ENCODE measurements around the gene CFHR3.
"Not testable (repeated sequence)": the region's sequence is repeated elsewhere in the genome, so short reads cannot be mapped to it uniquely, and the experiment has no call there.

CFHR3 gene

DNA sequence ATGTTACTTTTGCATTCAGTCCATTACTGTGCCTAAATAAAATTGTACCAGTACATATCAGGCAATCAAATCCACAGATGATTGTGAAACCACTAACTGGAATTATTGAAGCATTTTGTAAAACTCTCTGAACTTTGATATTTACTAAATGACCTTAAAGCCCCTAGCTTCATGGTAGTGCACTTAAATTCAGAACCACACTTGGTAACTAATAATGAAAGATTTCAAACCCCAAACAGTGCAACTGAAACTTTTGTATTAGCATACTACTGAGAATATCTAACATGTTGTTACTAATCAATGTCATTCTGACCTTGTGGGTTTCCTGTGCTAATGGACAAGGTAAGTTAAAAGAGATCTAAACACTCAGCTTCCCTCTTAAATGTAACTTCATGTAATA lies at the start of gene CFHR3:
TSS of gene CFHR3 (plus strand) at position 238 of the 400 bp plus-strand sequence. CDS start at position 285, 47 bp downstream.
- in situ Hi-C loops (cut with MboI; ENCODE audit: low sequenced_read_pairs), result no loop called here

DNA sequence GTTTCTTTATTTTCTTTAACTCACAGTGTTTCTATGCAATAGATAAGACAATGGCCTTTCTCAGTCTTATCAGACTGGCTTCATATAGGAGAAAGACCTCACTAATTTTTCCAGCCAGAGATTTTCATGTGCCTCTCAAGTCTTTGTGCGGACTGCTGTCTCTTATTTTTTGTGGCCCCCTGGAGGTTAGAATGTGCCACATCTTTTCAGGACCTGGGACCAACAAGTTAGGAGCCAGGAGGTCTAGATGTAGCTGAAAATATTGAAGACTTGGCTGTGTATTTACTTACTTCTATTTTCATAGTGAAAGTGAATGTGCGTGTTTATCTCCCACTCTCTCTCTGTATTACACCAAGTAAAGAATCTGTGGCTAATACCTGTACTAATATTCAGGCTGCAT lies 42.1 kb upstream of the CFHR3 start:
- in situ Hi-C loops (cut with MboI; ENCODE audit: low sequenced_read_pairs), result no loop called here

DNA sequence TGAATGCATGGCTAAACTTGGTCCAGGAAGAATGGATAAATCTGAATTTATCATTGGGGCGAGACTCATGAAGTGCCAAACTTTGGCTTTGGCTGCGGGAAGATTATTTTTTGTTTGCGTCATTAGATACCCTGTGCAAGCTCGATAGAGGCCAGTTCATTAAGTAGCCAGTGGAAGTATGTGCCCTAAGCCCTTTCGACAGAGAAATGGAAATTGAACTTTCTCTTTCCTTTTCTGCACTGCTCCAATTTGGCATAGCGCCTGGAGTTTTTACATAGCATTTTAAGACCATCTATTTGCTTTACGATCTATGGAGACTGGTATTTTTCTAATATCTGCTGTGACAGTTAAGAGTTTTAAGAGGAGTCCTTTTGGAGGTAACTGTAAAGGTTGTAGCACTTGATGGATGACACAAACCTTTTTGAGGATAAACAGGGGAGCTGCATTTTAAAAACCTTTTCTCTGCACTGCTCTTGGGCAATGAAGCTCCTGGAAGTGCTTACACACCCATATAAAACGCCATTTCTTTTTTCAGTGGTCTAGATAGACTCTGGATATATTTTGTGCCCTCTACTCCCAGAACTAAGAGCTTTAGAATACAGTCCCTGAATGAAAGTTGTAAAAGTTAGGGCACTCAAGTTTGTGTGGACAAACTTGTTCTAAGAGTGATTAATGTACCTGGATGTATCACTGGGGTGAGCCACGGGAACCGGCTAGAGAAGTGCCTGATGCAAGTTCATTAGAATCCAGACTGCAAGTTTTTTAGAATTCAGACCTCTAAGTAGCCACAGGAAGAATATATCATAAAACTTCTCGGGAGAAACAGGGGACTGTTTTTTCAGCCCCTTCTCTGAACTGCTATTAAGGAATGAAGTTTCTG lies 41.3 kb upstream of the CFHR3 start:
- in situ Hi-C loops (cut with MboI; ENCODE audit: low sequenced_read_pairs), result no loop called here

DNA sequence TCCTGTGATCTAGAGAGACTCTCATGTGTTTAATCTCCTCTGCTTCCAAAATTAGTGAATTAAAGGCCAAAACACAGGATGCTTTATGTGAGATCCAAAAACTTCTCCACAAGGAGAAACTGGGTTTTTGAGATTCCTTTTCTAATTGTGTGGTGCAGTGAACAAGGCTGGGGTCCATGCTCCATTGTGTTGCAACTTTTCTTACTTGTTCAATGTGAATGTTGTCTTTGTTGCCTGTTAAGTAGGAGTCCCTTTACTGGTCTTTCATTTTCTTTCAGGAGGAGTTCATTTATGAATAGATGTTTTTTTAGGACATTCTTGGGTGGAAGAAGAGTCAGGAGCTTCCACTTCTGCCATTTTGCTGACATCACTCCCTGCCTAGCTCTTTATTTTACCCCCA lies 40.6 kb upstream of the CFHR3 start:
- in situ Hi-C loops (cut with MboI; ENCODE audit: low sequenced_read_pairs), result no loop called here

DNA sequence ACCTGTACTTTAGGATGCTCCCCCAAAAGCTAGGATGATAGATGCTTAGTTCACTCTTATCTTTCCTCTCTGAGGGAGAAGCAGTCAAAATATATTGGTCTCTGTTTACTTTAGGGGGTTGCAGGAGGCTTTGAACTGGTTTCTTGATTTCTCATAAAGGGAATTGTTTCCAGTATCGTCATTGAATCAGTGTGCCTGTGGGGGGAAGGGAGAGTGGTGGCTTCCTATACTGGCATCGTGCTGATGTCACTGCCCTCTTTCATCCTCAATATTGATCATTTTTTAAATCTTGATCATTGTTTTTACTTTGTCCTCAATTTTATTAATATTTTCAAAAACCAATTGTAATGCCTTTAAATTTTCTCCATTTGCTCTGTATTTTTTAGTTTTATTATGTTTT lies 40.2 kb upstream of the CFHR3 start:
- in situ Hi-C loops (cut with MboI; ENCODE audit: low sequenced_read_pairs), result no loop called here

DNA sequence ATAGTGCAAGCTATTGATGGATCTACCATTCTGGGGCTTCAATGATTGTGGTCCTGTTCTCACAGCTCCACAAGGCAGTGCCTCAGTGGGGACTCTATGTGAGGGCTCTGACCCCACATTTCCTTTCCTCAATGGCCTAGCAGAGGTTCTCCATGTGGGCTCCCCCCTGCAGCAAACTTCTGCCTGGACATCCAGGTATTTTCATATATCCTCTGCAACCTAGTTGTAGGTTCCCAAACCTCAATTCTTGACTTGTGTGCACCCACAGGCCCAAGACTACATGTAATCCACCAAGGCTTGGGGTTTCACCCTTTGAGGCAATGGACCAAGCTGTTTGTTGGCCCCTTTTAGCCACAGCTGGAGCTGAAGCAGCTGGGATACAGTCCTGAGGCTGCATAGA lies 35.9 kb upstream of the CFHR3 start:
- in situ Hi-C loops (cut with MboI; ENCODE audit: low sequenced_read_pairs), result no loop called here

DNA sequence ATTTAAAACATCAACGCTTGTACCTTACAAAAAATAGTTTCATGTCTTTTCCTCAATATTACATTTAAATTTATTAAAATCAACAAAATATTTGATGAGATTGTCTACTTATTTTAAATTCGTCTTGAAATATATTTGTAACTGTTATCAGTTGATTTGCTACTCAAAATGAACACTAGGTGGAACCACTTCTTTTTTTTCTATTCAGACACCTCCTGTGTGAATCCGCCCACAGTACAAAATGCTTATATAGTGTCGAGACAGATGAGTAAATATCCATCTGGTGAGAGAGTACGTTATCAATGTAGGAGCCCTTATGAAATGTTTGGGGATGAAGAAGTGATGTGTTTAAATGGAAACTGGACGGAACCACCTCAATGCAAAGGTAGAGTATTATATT lies 31.4 kb upstream of the CFHR3 start:
- in situ Hi-C loops (cut with MboI; ENCODE audit: low sequenced_read_pairs), result not testable (repeated sequence)

DNA sequence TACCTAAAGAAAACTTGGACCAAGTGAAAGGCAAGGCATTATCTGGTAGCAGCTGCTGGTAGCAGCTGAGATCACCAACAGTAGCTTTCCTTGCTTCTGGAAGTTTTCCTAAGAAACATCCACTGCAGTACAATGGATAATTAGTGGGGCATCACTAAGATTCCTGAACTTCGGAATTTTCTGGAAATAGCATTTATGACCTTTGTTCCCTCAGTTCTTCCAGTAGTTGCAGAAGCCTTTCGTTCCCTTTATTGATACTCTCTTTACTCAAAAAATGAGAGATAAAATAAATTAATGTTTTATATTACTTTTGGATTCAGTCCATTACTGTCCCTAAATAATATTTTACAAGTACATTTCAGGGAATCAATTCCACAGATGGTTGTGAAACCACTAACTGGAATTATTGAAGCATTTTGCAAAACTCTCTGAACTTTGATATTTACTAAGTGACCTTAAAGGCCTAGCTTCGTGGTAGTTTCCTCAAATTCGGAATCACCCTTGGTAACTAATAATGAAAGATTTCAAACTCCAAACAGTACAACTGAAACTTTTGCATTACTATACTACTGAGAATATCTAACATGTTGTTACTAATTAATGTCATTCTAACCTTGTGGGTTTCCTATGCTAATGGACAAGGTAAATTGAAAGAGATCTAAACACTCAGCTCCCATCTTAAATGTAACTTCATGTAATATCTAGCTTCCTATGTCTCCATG lies 9.5 kb upstream of the CFHR3 start:
- in situ Hi-C loops (cut with MboI; ENCODE audit: low sequenced_read_pairs), result not testable (repeated sequence)

DNA sequence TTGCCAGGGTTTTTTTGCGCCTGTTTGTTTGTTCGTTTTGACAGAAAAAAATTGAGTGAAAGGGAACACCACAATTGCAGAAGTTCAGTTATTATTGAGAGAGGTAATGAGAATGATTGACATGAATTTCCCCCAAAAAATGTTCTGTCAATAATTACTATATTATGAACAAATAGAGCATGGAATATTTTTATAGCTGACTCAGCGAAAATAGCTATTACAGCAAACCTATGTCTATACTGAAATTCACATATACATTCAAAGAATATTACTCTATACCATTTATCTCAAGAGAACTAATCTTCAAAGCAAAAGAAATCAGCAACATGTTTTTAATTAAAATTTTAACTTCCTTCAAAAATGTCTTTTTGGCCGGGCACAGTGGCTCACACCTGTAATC lies 4.8 kb upstream of the CFHR3 start:
- in situ Hi-C loops (cut with MboI; ENCODE audit: low sequenced_read_pairs), result not testable (repeated sequence)

DNA sequence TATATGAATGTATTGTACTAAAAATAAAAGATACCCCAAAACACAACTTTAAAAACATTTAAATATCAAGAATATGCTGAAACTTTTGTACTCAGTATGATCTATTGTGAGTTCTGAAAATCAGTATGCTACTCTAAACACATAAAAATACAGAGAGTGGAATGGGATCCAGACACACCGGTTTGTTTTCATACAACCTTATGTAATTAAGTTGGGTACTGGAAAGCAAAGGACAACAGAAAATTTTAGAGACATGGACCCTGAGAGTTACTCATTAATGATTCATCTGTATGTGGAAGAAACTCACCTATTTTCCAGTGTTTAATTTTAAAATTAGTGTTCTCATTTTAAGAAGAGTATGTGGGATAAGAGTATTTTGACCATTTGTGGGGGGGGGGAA lies 927 bp upstream of the CFHR3 start:
- in situ Hi-C loops (cut with MboI; ENCODE audit: low sequenced_read_pairs), result no loop called here

DNA sequence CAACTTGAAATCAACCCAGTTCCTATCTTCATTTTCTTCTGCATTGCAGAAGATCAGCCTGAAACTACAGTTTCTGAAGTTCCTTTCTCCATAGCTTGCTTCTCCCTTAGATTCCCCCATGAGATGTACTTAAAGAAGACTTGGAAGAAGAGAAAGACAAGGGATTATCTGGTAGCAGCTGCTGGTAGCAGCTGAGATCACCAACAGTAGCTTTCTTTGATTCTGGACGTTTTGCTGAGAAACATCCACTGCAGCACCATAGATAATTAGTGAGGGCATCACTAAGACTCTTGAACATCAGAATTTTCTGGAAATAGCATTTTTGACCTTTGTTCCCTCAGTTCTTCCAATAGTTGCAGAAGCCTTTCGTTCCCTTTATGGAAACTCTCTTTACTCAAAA lies 465 bp upstream of the CFHR3 start:
- in situ Hi-C loops (cut with MboI; ENCODE audit: low sequenced_read_pairs), result no loop called here

DNA sequence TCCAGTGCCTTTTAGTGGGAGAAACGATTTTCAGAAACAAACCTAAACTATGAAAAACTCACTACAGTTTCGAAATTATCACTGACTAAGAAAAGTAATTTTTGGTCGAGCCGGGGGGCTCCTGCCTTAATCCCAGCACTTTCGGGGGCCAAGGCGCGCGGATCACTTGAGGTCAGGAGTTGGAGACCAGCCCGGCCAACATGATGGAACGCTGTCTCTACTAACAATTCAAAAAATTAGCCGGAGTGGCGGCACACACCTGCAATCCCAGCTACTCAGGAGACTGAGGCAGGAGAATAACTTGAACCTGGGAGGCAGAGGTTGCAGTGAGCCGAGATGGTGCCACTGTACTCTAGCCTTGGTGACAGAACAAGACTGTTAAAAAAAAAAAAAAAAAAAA lies 3.0 kb downstream of the CFHR3 start:
- in situ Hi-C loops (cut with MboI; ENCODE audit: low sequenced_read_pairs), result no loop called here

DNA sequence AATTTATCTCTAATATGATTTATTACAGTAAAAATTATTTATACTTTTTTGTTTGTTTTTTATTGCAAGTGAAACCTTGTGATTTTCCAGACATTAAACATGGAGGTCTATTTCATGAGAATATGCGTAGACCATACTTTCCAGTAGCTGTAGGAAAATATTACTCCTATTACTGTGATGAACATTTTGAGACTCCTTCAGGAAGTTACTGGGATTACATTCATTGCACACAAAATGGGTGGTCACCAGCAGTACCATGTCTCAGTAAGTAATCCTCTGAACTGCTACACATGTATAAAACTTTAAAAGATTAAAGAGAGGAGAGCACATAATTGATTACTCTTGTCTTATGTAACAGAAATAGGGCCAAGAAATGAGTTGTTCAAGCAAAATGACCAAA lies 4.5 kb downstream of the CFHR3 start:
- in situ Hi-C loops (cut with MboI; ENCODE audit: low sequenced_read_pairs), result no loop called here

DNA sequence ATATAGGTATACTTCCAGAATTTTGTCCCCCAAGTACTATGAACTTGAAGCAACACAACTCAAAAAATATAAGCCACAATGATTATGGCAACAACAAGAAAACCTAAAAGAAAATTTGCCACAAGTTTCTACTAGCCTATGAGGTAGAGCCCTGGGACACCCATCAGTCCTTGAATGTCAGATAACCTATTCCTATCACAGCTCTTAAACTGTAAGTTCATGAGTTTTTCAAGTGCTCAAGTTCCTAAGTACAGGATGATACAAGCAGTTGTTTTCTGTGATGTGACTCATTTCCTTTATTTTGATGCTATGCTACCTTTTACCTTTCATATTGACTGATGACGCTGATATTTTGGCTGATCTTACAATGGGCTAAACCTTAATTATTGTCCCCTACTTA lies 16.6 kb downstream of the CFHR3 start:
- in situ Hi-C loops (cut with MboI; ENCODE audit: low sequenced_read_pairs), result not testable (repeated sequence)

DNA sequence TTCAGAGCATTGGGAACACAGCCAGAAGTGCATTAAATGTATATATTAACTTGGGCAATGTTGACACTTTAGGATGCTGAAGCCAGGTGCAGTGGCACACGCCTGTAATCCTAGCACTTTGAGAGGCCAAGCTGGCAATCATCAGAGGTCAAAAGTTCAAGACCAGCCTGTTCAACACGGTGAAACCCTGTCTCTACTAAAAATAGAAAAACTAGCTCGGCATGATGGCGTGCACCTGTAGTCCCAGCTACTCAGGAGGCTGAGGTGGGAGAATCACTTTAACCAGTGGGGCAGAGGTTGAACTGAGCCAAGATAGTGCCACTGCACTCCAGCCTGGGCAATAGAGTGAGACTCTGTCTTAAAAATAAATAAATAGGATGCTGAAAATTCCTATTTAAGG lies 19.5 kb downstream of the CFHR3 start:
- in situ Hi-C loops (cut with MboI; ENCODE audit: low sequenced_read_pairs), result not testable (repeated sequence)

DNA sequence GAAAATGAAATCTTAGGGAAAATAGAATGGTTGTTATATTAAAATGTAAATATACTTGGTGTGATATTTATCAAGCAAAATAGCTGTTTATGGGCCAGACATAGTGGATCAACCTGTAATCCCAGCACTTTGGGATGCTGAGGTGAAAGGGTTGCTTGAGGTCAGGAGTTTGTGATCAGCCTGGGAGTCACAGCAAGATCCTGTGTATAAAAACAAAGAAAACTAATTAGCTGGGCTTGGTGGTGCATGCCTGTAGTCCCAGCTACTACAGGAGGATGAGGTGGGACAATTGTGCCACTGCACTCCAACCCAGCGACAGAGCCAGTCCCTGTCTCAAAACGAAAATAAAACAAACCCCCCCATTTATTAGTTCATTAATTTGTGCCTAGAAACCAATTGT lies 23.3 kb downstream of the CFHR3 start:
- in situ Hi-C loops (cut with MboI; ENCODE audit: low sequenced_read_pairs), result no loop called here

DNA sequence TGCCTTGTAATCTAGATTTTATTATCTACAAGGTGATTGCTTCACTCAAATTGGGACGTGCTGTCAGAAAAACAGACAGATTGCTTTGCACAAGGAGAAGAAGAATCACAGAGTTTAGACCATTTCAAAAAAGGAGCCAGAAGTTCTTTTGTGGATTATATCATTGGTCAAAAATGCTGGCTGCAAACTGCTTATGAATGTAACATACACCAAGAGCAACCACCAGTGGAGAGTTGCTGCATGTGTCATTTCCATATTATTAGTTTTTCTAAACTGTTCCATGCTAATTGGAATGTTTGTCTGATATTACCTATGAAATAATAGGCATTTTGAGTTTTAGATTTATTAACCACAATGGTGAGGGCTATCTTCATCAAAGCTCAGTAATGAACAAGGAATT lies 27.3 kb downstream of the CFHR3 start:
- in situ Hi-C loops (cut with MboI; ENCODE audit: low sequenced_read_pairs), result not testable (repeated sequence)

DNA sequence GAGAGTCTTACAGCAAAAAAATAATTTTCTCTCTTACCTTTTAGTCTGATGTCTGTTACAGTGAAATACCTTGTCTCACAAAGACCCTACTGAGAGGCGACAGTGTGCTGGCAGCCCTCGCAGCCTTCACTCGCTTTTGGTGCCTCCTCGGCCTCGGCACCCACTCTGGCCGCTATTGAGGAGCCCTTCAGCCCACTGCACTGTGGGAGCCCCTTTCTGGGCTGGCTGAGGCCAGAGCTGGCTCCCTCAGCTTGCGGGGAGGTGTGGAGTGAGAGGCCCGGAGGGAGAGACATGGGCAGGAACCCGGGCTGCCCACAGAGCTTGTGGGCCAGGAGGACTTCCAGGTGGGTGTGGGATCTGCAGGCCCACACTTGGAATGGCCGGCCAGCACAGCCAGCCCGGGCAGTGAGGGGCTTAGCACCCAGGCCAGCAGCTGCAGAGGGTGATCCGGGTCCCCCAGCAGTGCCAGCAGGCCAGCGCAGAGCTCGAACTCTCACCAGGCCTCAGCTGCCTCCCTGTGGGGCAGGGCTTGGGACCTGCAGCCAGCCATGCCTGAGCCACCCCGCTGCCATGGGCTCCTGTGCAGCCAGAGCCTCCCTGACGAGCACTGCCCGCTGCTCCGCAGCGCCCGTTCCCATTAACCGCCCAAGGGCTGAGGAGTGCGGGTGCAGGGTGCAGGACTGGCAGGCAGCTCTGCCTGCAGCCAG lies 34.0 kb downstream of the CFHR3 start:
- in situ Hi-C loops (cut with MboI; ENCODE audit: low sequenced_read_pairs), result no loop called here

DNA sequence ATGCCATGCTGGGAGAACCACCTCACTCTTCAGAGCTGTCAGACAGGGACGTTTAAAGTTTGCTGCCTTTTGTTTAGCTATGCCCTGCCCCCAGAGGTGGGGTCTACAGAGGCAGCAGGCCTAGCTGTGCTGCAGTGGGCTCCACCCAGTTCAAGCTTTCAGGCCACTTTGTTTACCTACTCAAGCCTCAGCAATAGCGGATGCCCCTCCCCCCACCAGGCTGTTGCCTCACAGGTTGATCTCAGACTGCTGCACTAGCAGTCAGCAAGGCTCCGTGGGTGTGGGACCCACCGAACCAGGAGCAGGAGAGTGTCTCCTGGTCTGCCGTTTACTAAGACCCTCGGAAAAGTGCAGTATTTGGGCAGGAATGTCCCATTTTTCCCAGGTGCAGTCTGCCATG lies 42.8 kb downstream of the CFHR3 start:
- in situ Hi-C loops (cut with MboI; ENCODE audit: low sequenced_read_pairs), result not testable (repeated sequence)

DNA sequence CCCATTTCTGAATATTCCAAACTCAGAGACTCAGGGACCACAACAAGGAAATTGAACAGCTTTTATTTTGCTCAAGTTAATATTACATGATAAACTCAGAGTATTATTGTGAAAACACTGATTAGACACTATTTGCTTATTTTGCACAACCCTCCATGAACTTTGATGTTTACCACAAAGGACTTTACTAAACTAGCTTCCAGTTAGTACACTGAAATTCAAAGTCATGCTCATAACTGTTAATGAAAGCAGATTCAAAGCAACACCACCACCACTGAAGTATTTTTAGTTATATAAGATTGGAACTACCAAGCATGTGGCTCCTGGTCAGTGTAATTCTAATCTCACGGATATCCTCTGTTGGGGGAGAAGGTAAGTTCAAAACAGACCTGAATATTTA lies 44.9 kb downstream of the CFHR3 start, which contains the start of gene CFHR1:
TSS of gene CFHR1 (plus strand) at position 201 of the 400 bp plus-strand sequence. CDS start at position 315, 114 bp downstream.
- in situ Hi-C loops (cut with MboI; ENCODE audit: low sequenced_read_pairs), result not testable (repeated sequence)

DNA sequence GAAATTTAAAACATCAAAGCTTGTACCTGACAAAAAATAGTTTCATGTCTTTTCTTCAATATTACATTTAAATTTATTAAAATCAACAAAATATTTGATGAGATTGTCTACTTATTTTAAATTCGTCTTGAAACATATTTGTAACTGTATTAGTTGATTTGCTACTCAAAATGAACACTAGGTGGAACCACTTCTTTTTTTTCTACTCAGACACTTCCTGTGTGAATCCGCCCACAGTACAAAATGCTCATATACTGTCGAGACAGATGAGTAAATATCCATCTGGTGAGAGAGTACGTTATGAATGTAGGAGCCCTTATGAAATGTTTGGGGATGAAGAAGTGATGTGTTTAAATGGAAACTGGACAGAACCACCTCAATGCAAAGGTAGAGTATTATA lies 53.2 kb downstream of the CFHR3 start:
- in situ Hi-C loops (cut with MboI; ENCODE audit: low sequenced_read_pairs), result not testable (repeated sequence)

Measured in HL-60/S4 (cell line).